IMR-90 (cell line): ENCODE results near the gene HKDC1. TPM values are rescaled to one million over a fixed set of nuclear protein-coding genes. Genes with fewer than 3 reads are reported as not detected.

ENCODE experiments used
- ATAC-seq: fragments of 200-7000 bp; cut with Tn5 transposase; 2 replicates; pipeline ENCODE4 v1.9.1; 2020; ENCODE audit warnings: low read depth, mild to moderate bottlenecking, moderate library complexity
- BruUV-seq: library from RNA; stranded (reverse); fragments of 400-500 nt; replicated peaks from 2 replicates; lab custom pipeline; 2021; lab: Mats Ljungman, UMichigan
- CTCF ChIA-PET: fragments of 300-600 bp; formaldehyde crosslinking; extraction: SDS; loops from one replicate; lab custom pipeline; 2021; ENCODE audit warnings: antibody characterized with exemption; lab: Yijun Ruan, JAX
- POLR2A ChIA-PET: fragments of 300-600 bp; sonication (Branson Sonifier 250); formaldehyde crosslinking; loops from one replicate; lab custom pipeline; 2022; ENCODE audit warnings: antibody characterized with exemption; ENCODE audit not compliant: unreplicated experiment; lab: Charles Lee
- DNase-seq: peaks from one replicate; pipeline ENCODE4 v3.0.0; 2013
- H2AFZ ChIP-seq: replicated peaks from 2 replicates; pipeline ENCODE3; 2013; ENCODE audit warnings: low read length, mild to moderate bottlenecking; ENCODE audit not compliant: poor library complexity
- H2AK5ac ChIP-seq: 2 replicates; pipeline ENCODE4 v1.6.1; 2013; ENCODE audit warnings: low read depth, low read length, inconsistent platforms
- H2AK9ac ChIP-seq: replicated peaks from 2 replicates; pipeline ENCODE3; 2013; ENCODE audit warnings: mild to moderate bottlenecking, low read depth, low read length, moderate library complexity; ENCODE audit not compliant: poor library complexity
- H2BK120ac ChIP-seq: 2 replicates; pipeline ENCODE4 v1.6.1; 2013; ENCODE audit warnings: low read depth, low read length, inconsistent platforms
- H2BK15ac ChIP-seq: 3 replicates; pipeline ENCODE4 v1.6.1; 2013; ENCODE audit warnings: low read depth, low read length, inconsistent platforms
- H2BK20ac ChIP-seq: 2 replicates; pipeline ENCODE4 v1.6.1; 2013; ENCODE audit warnings: low read depth, mild to moderate bottlenecking, inconsistent platforms, low read length, moderate library complexity
- H2BK5ac ChIP-seq: 2 replicates; pipeline ENCODE4 v1.6.1; 2013; ENCODE audit warnings: mild to moderate bottlenecking, low read depth, low read length, inconsistent platforms; ENCODE audit not compliant: poor library complexity, severe bottlenecking
- H3K14ac ChIP-seq: replicated peaks from 2 replicates; pipeline ENCODE4 v1.6.1; 2013; ENCODE audit warnings: low read depth, low read length, inconsistent platforms
- H3K18ac ChIP-seq: 2 replicates; pipeline ENCODE4 v1.6.1; 2013; ENCODE audit warnings: low read depth, low read length, control low read depth
- H3K23ac ChIP-seq: 2 replicates; pipeline ENCODE4 v1.6.1; 2013; ENCODE audit warnings: low read depth, low read length, inconsistent platforms
- H3K27ac ChIP-seq: 2 replicates; pipeline ENCODE4 v1.5.1; 2013; ENCODE audit warnings: mild to moderate bottlenecking, control low read depth, low read length; ENCODE audit not compliant: insufficient read depth
- H3K27me3 ChIP-seq: 2 replicates; pipeline ENCODE4 v1.6.1; 2013; ENCODE audit warnings: low read length; ENCODE audit not compliant: control insufficient read depth, insufficient read depth
- H3K36me3 ChIP-seq: 2 replicates; pipeline ENCODE4 v1.6.1; 2013; ENCODE audit warnings: low read length, mixed read lengths; ENCODE audit not compliant: control insufficient read depth, insufficient read depth
- H3K4ac ChIP-seq: 2 replicates; pipeline ENCODE4 v1.6.1; 2013; ENCODE audit warnings: low read depth, low read length, inconsistent platforms
- H3K4me1 ChIP-seq: 2 replicates; pipeline ENCODE4 v1.6.1; 2013; ENCODE audit warnings: low read length, mixed read lengths; ENCODE audit not compliant: control insufficient read depth, insufficient read depth
- H3K4me2 ChIP-seq: 2 replicates; pipeline ENCODE4 v1.6.1; 2013; ENCODE audit warnings: low read depth, mild to moderate bottlenecking, control low read depth, low read length, moderate library complexity
- H3K4me3 ChIP-seq: 2 replicates; pipeline ENCODE4 v1.5.1; 2013; ENCODE audit warnings: low read depth, mild to moderate bottlenecking, control low read depth, low read length, moderate library complexity; ENCODE audit not compliant: insufficient read depth
- H3K56ac ChIP-seq: 2 replicates; pipeline ENCODE4 v1.6.1; 2013; ENCODE audit warnings: low read length, inconsistent platforms; ENCODE audit not compliant: insufficient read depth; ENCODE audit errors: extremely low read depth
- H3K79me1 ChIP-seq, 2 experiments: 2 replicates each; pipeline ENCODE4 v1.6.1; 2013; ENCODE audit warnings: low read length in 2 of 2, inconsistent platforms in 1 of 2, low read depth in 1 of 2
- H3K9ac ChIP-seq: 2 replicates; pipeline ENCODE4 v1.6.1; 2013; ENCODE audit warnings: low read depth, low read length, control low read depth
- H3K9me1 ChIP-seq: 2 replicates; pipeline ENCODE4 v1.6.1; 2013; ENCODE audit warnings: low read length, inconsistent platforms; ENCODE audit not compliant: insufficient read depth
- H3K9me3 ChIP-seq: 2 replicates; pipeline ENCODE4 v1.6.1; 2013; ENCODE audit warnings: low read length; ENCODE audit not compliant: control insufficient read depth, insufficient read depth
- H4K20me1 ChIP-seq: 2 replicates; pipeline ENCODE4 v1.6.1; 2013; ENCODE audit warnings: low read length, inconsistent platforms; ENCODE audit not compliant: insufficient read depth
- H4K5ac ChIP-seq: 2 replicates; pipeline ENCODE4 v1.6.1; 2013; ENCODE audit warnings: mild to moderate bottlenecking, low read depth, low read length, control low read depth
- H4K8ac ChIP-seq, 2 experiments: 2 replicates each; pipeline ENCODE4 v1.6.1; 2013; ENCODE audit warnings: low read depth in 2 of 2, low read length in 2 of 2, control low read depth in 1 of 2, inconsistent platforms in 1 of 2
- H4K91ac ChIP-seq: 2 replicates; pipeline ENCODE4 v1.6.1; 2013; ENCODE audit warnings: low read depth, low read length, inconsistent platforms; ENCODE audit not compliant: insufficient read depth
- BHLHE40 ChIP-seq: fragments of 150-350 bp; IDR thresholded peaks from 2 replicates; pipeline ENCODE4 v1.6.1; 2016; ENCODE audit warnings: mild to moderate bottlenecking, low read depth, low read length
- CEBPB ChIP-seq: IDR thresholded peaks from 2 replicates; pipeline ENCODE4 v1.6.1; 2012; ENCODE audit warnings: low read depth, low read length, improper control_type of control experiment
- CHD1 ChIP-seq: IDR thresholded peaks from 2 replicates; pipeline ENCODE4 v1.6.1; 2012; ENCODE audit warnings: low read depth, low read length, improper control_type of control experiment
- ELK1 ChIP-seq: fragments of 150-350 bp; IDR thresholded peaks from 2 replicates; pipeline ENCODE4 v1.6.1; 2016; ENCODE audit warnings: low read depth, mild to moderate bottlenecking, low read length, moderate library complexity, borderline replicate concordance
- FOS ChIP-seq: fragments of 150-350 bp; IDR thresholded peaks from 2 replicates; pipeline ENCODE4 v1.6.1; 2016; ENCODE audit warnings: low read depth, low read length
- MXI1 ChIP-seq: IDR thresholded peaks from 2 replicates; pipeline ENCODE4 v1.6.1; 2012; ENCODE audit warnings: low read depth, mild to moderate bottlenecking, low read length, moderate library complexity, borderline replicate concordance
- POLR2A ChIP-seq: IDR thresholded peaks from 2 replicates; pipeline ENCODE4 v1.6.1; 2012; ENCODE audit warnings: mild to moderate bottlenecking, low read depth, low read length
- RAD21 ChIP-seq: IDR thresholded peaks from 2 replicates; pipeline ENCODE4 v1.6.1; 2012; ENCODE audit warnings: low read length, improper control_type of control experiment
- SMC3 ChIP-seq: fragments of 150-350 bp; IDR thresholded peaks from 2 replicates; pipeline ENCODE4 v1.6.1; 2016; ENCODE audit warnings: low read depth, mild to moderate bottlenecking, antibody characterized with exemption, low read length, moderate library complexity
- USF2 ChIP-seq: fragments of 150-350 bp; IDR thresholded peaks from 2 replicates; pipeline ENCODE4 v1.6.1; 2017; ENCODE audit warnings: mild to moderate bottlenecking, antibody characterized with exemption, low read length, low read depth
- WGBS, 2 experiments: methylation state at CpG; one replicate each; pipeline versions ENCODE4 v1.1.5 to v1.1.7; 2013; ENCODE audit warnings: missing lambda C conversion rate in 2 of 2; ENCODE audit not compliant: insufficient read length in 1 of 2; ENCODE audit errors: extremely low coverage in 2 of 2; 5-methylcytosine and 5-hydroxymethylcytosine counted together
- dilution Hi-C: fragments of 300-500 bp; cut with HindIII; formaldehyde crosslinking; loops from one replicate; pipeline ENCODE4 v1.14.3; 2018; ENCODE audit warnings: low sequenced_read_pairs; ENCODE audit not compliant: unreplicated experiment
- in situ Hi-C: fragments of 300-500 bp; cut with MboI; formaldehyde crosslinking; loops from 3 replicates; pipeline ENCODE4 v1.14.3; 2019; ENCODE audit warnings: low sequenced_read_pairs, inconsistent platforms, mixed read lengths
- intact Hi-C: fragments of 100-400 bp; cut with micrococcal nuclease; formaldehyde crosslinking; loops from 2 replicates; pipeline ENCODE4 v1.10.0; 2022
- polyA plus RNA-seq, 3 experiments: library from polyadenylated mRNA; depleted of rRNA; stranded (reverse); fragments of >200 nt; gene quantifications; 2 replicates each; pipeline ENCODE4 v1.2.3, GENCODE V29; 2012; ENCODE audit warnings: low replicate concordance in 1 of 3
- total RNA-seq: library from RNA; depleted of rRNA; stranded (reverse); fragments of >200 nt; gene quantifications from 2 replicates; pipeline ENCODE4 v1.2.3, GENCODE V29; 2012

The HKDC1 gene
- total and polyA plus RNA-seq, 2 of the 4 experiments (the other 2 are of a cell fraction), result under 0.01 to 0.03 TPM

- Histone ChIP-seq H3K9me3 (no peaks in the 10 kb centered on the region), H3K18ac (no peak overlapping the region), H4K91ac (no peak overlapping the region), H2AK5ac (no peak overlapping the region), H3K9me1 (no peaks in the 10 kb centered on the region), H2BK20ac (no peak overlapping the region), H2BK15ac (no peak overlapping the region), H3K4me3 (no peak overlapping the region), H3K9ac (no peak overlapping the region), H3K79me1 (no peaks in the 10 kb centered on the region), H3K36me3 (no peaks in the 10 kb centered on the region), H2AK9ac (no peak overlapping the region), H3K27me3 (peaks cover 48% of the 10 kb centered on the region), H2BK120ac (no peak overlapping the region), H3K4me2 (no peak overlapping the region), H3K56ac (no peak overlapping the region), H2BK5ac (no peak overlapping the region), H3K4me1 (no peaks in the 10 kb centered on the region), H3K23ac (no peak overlapping the region), H4K20me1 (no peaks in the 10 kb centered on the region), H4K8ac (no peak overlapping the region), H3K14ac (no peak overlapping the region), H2AFZ (no peak overlapping the region), H4K5ac (no peak overlapping the region), H3K4ac (no peak overlapping the region), H3K27ac (no peak overlapping the region)
- dilution Hi-C loops (no loop called here), in situ Hi-C loops (no loop called here), intact Hi-C loops (no loop called here)
- CTCF ChIA-PET, result no interaction called here
- DNase-seq (no peak), ATAC-seq (no peak)
- POLR2A ChIA-PET, result no interaction called here
- no CpG with 5 or more reads among the region's 4 CpGs for WGBS, 2 experiments
- TF ChIP-seq BHLHE40 (no peak), MXI1 (no peak), CHD1 (no peak), FOS (no peak), RAD21 (no peak), USF2 (no peak), POLR2A (no peak), CEBPB (no peak), ELK1 (no peak), SMC3 (no peak)
- BruUV-seq, result no TSS peak
Observed at GRCh38 chr10:69287181-69287580, 67.0 kb downstream of the HKDC1 start.
